Measurements from ENCODE around the gene SLC12A5. TPM values are rescaled to one million over a fixed set of nuclear protein-coding genes. Genes with fewer than 3 reads are reported as not detected.

SLC12A5 gene
- total RNA-seq, 1 experiment from 2014 or later: 7.2 TPM

- TF ChIP-seq ATF1 (CRISPR knock-in tag; IDR thresholded peaks at IDR 0.05): no peak
- no peak for TF ChIP-seq NR2C2 (CRISPR knock-in tag; IDR thresholded peaks at IDR 0.05)
- TF ChIP-seq CTCF (IDR thresholded peaks at IDR 0.05): no peak
Observed at GRCh38 chr20:46073024-46073423, 44.0 kb downstream of the SLC12A5 start (continued).

- ATAC-seq: no peak
- no peak for DNase-seq (ENCODE audit: low spot score)
- peaks cover 12% of the 10 kb centered on the region for H3K36me3 Mint-ChIP-seq
- no peaks in the 10 kb centered on the region for H3K9me3 Mint-ChIP-seq
- ChIA-PET CTCF (interaction anchor here (1.0 to 2.5 kb wide), 3 partner anchors 15 to 104 kb away, joined by 3 to 8 read pairs (median 3); no protein-coding TSS in a partner anchor), POLR2A (no interaction called here)
- H3K27me3 Mint-ChIP-seq (ENCODE audit: low read depth): no peaks in the 10 kb centered on the region
- peak overlapping the region; percentile 88 for H3K27ac Mint-ChIP-seq
- H3K4me3 Mint-ChIP-seq: peak overlapping the region; percentile 14; the same call in 1 of the 2 replicates
- TF ChIP-seq CREM (CRISPR knock-in tag; IDR thresholded peaks at IDR 0.05): no peak
- TF ChIP-seq CTCF (IDR thresholded peaks at IDR 0.05): no peak
- TF ChIP-seq ZBTB21 (CRISPR knock-in tag; IDR thresholded peaks at IDR 0.05; ENCODE audit: borderline replicate concordance): no peak
- TF ChIP-seq EMX1 (CRISPR knock-in tag; IDR thresholded peaks at IDR 0.05): no peak
- TF ChIP-seq MAX (CRISPR knock-in tag; IDR thresholded peaks at IDR 0.05): no peak
- no peak for TF ChIP-seq OVOL2 (CRISPR knock-in tag; IDR thresholded peaks at IDR 0.05; ENCODE audit: borderline replicate concordance)
- TF ChIP-seq JUN (CRISPR knock-in tag; IDR thresholded peaks at IDR 0.05): no peak
- no peak for TF ChIP-seq ZNF138 (CRISPR knock-in tag; conservative IDR thresholded peaks at IDR 0.05)
- TF ChIP-seq USF1 (CRISPR knock-in tag; IDR thresholded peaks at IDR 0.05): no peak
- TF ChIP-seq TP53 (CRISPR knock-in tag; IDR thresholded peaks at IDR 0.05): no peak
- no peak for TF ChIP-seq ZNF121 (CRISPR knock-in tag; IDR thresholded peaks at IDR 0.05)
- TF ChIP-seq ELF4 (CRISPR knock-in tag; IDR thresholded peaks at IDR 0.05; ENCODE audit: low read depth): no peak
- no peak for TF ChIP-seq ZNF425 (CRISPR knock-in tag; conservative IDR thresholded peaks at IDR 0.05)
- no peak for TF ChIP-seq JAZF1 (CRISPR knock-in tag; IDR thresholded peaks at IDR 0.05)
- peaks cover 20% of the 10 kb centered on the region for H3K4me1 Mint-ChIP-seq
Observed at GRCh38 chr20:46073443-46073842, 44.4 kb downstream of the SLC12A5 start.

GRCh38 chr20:46074006-46074405 is 45.0 kb downstream of the SLC12A5 start:
- Mint-ChIP-seq H3K27me3 (ENCODE audit: low read depth) (no peaks in the 10 kb centered on the region), H3K27ac (peak overlapping the region; percentile 88), H3K36me3 (peaks cover 16% of the 10 kb centered on the region), H3K4me1 (peaks cover 20% of the 10 kb centered on the region), H3K4me3 (peak overlapping the region; percentile 14; the same call in 1 of the 2 replicates), H3K9me3 (no peaks in the 10 kb centered on the region)
- ATAC-seq: peak; percentile 52
- CTCF ChIA-PET: interaction anchor here (0.8 to 2.5 kb wide), 6 partner anchors 15 to 104 kb away, joined by 3 to 8 read pairs (median 3); no protein-coding TSS in a partner anchor
- POLR2A ChIA-PET: no interaction called here
- no peak for DNase-seq (ENCODE audit: low spot score)
- TF ChIP-seq STAT6 (CRISPR knock-in tag; conservative IDR thresholded peaks at IDR 0.05; ENCODE audit: low read depth) (no peak), ZNF219 (CRISPR knock-in tag; IDR thresholded peaks at IDR 0.05; ENCODE audit: borderline replicate concordance) (no peak), PREB (CRISPR knock-in tag; IDR thresholded peaks at IDR 0.05; ENCODE audit: borderline replicate concordance) (no peak), NFATC4 (CRISPR knock-in tag; IDR thresholded peaks at IDR 0.05) (no peak), GTF2I (CRISPR knock-in tag; conservative IDR thresholded peaks at IDR 0.05) (no peak), USF1 (CRISPR knock-in tag; IDR thresholded peaks at IDR 0.05) (no peak), MAX (CRISPR knock-in tag; IDR thresholded peaks at IDR 0.05) (no peak), RORB (CRISPR knock-in tag; IDR thresholded peaks at IDR 0.05) (no peak)
